Endometrial microvascular endothelial cells (primary cell): ENCODE results near the gene GJA10. TPM values are rescaled to one million over a fixed set of nuclear protein-coding genes. Genes with fewer than 3 reads are reported as not detected.
"Not testable (repeated sequence)": the region's sequence is repeated elsewhere in the genome, so short reads cannot be mapped to it uniquely, and the experiment has no call there.

Source experiments
- in situ Hi-C: cut with HindIII; loops from 2 replicates; pipeline ENCODE4 v1.10.0; 2017; ENCODE audit warnings: low sequenced_read_pairs, low pct_unique_long_range_greater_than_20kb; ENCODE audit errors: inconsistent ontology term
- total RNA-seq: library from RNA; depleted of rRNA; stranded (reverse); fragments of >200 nt; gene quantifications from one replicate; pipeline ENCODE4 v1.2.3, GENCODE V29; 2015; ENCODE audit errors: inconsistent ontology term

The GJA10 gene
- total RNA-seq: not detected

GRCh38 chr6:89894169-89894568, at the start of gene GJA10:
GJA10 (plus strand) TSS chr6:89894469; CDS start chr6:89894469, 0 bp downstream.
- in situ Hi-C loops: no loop called here

- in situ Hi-C loops: not testable (repeated sequence)
These were observed 46.8 kb upstream of the GJA10 start for GRCh38 chr6:89847513-89847912.

GRCh38 chr6:89853068-89853467, 41.2 kb upstream of the GJA10 start:
- in situ Hi-C loops: no loop called here

- in situ Hi-C loops: no loop called here
These were observed 36.2 kb upstream of the GJA10 start for GRCh38 chr6:89858041-89858440.

GRCh38 chr6:89859744-89860143, 34.5 kb upstream of the GJA10 start:
- in situ Hi-C loops: no loop called here

- in situ Hi-C loops: no loop called here
These were observed 32.0 kb upstream of the GJA10 start for GRCh38 chr6:89862273-89862672.

- in situ Hi-C loops: no loop called here
These were observed 31.6 kb upstream of the GJA10 start for GRCh38 chr6:89862698-89863097.

GRCh38 chr6:89866024-89866678, 28.1 kb upstream of the GJA10 start:
- in situ Hi-C loops: no loop called here

GRCh38 chr6:89873721-89874120, 20.5 kb upstream of the GJA10 start:
- in situ Hi-C loops: no loop called here

GRCh38 chr6:89874438-89874837, 19.8 kb upstream of the GJA10 start:
- in situ Hi-C loops: no loop called here

- in situ Hi-C loops: no loop called here
These were observed 7.7 kb upstream of the GJA10 start for GRCh38 chr6:89886378-89887120.

- in situ Hi-C loops: no loop called here
These were observed 6.7 kb upstream of the GJA10 start for GRCh38 chr6:89887452-89888137.

GRCh38 chr6:89888138-89888514, 6.1 kb upstream of the GJA10 start:
- in situ Hi-C loops: no loop called here

- in situ Hi-C loops: no loop called here
These were observed 5.4 kb upstream of the GJA10 start for GRCh38 chr6:89888871-89889270.

GRCh38 chr6:89890845-89891528, 3.3 kb upstream of the GJA10 start:
- in situ Hi-C loops: not testable (repeated sequence)

- in situ Hi-C loops: not testable (repeated sequence)
These were observed 1.7 kb upstream of the GJA10 start for GRCh38 chr6:89892577-89892976.

GRCh38 chr6:89895276-89895874, 1.1 kb downstream of the GJA10 start:
- in situ Hi-C loops: no loop called here

- in situ Hi-C loops: not testable (repeated sequence)
These were observed 16.0 kb downstream of the GJA10 start for GRCh38 chr6:89910001-89910901.
